ENCODE results near the gene RBMS3. TPM values are rescaled to one million over a fixed set of nuclear protein-coding genes. Genes with fewer than 3 reads are reported as not detected.

RBMS3 gene
- total and polyA plus RNA-seq, 2 of the 13 experiments (the other 11 are each of a cell fraction or from before 2014, with no cell fraction given): not detected

DNA sequence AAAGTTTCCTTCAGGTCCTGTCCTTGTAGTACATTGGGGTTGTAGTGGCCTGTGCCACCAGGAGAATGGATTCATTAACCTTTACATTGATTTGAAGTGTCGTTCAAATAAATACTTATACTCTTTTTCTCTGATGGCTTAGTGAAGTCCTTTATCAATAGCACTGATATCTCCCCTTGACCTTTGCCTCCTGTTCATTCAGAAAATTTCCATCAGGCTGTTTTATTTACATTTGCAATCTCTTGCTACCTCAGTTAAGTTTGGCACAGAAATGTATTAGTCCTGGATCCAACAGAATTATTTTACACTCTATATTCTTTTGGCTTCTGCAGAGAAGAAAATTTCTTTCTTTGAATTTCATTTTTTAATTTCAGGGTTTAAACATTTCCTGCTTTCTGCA is 497.0 kb downstream of the RBMS3 start (continued):
- TF ChIP-seq, protein P1, sequence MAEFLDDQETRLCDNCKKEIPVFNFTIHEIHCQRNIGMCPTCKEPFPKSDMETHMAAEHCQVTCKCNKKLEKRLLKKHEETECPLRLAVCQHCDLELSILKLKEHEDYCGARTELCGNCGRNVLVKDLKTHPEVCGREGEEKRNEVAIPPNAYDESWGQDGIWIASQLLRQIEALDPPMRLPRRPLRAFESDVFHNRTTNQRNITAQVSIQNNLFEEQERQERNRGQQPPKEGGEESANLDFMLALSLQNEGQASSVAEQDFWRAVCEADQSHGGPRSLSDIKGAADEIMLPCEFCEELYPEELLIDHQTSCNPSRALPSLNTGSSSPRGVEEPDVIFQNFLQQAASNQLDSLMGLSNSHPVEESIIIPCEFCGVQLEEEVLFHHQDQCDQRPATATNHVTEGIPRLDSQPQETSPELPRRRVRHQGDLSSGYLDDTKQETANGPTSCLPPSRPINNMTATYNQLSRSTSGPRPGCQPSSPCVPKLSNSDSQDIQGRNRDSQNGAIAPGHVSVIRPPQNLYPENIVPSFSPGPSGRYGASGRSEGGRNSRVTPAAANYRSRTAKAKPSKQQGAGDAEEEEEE (CRISPR knock-in tag; IDR thresholded peaks at IDR 0.05; ENCODE audit: borderline replicate concordance): no peak
- no peak for TF ChIP-seq ZBTB21 (CRISPR knock-in tag; IDR thresholded peaks at IDR 0.05)
- TF ChIP-seq, protein P2, sequence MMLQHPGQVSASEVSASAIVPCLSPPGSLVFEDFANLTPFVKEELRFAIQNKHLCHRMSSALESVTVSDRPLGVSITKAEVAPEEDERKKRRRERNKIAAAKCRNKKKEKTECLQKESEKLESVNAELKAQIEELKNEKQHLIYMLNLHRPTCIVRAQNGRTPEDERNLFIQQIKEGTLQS (CRISPR knock-in tag; IDR thresholded peaks at IDR 0.05): no peak

DNA sequence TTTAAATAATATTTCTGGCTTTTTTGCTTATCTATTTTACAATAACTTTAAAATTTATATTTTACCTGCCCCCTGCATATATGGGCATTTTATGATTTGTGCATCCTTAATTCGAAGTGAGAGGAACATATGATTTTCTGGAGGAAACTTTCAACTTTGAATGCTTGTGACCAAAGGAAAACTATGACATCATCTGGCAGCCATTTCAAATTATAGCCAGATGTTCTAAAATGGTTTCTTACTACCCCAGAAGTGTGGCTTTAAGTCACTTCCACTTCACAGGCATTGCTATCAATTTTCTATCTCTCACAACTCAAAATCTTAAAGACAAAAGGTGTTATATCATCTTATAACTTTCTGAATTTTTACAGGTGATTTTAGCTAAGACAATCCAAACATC is 508.8 kb downstream of the RBMS3 start:
- no peak overlapping the region for H2AFZ ChIP-seq (ENCODE audit: low read length)
- FAIRE-seq (no peak), DNase-seq (ENCODE audit: low spot score) (no peak), ATAC-seq (no peak)
- no peak overlapping the region for H3K9ac ChIP-seq (ENCODE audit: insufficient read depth, low read depth, low read length)
- no peak overlapping the region for H3K4me2 ChIP-seq (ENCODE audit: low read depth, low read length)
- CTCF ChIA-PET (ENCODE audit: low intra/inter-chr PET ratio, low total read pairs): no interaction called here
- H3K9me3 ChIP-seq (ENCODE audit: low read length): no peaks in the 10 kb centered on the region
- 0% methylated on average over 1 of the region's 1 CpG for WGBS (ENCODE audit: low lambda C conversion rate)
- H3K27me3 ChIP-seq (ENCODE audit: control insufficient read depth in 1 of 2, insufficient read depth in 2 of 2, low read length in 2 of 2): no peaks in the 10 kb centered on the region
- in situ Hi-C loops (cut with HindIII; ENCODE audit: extremely low pct_ligation_motif_present, low pct_unique_long_range_greater_than_20kb): no loop called here
- H3K36me3 ChIP-seq (replicated peaks in 1 of 2; ENCODE audit: control insufficient read depth in 1 of 2, insufficient read depth in 2 of 2, low read length in 2 of 2): no peaks in the 10 kb centered on the region
- no peaks in the 10 kb centered on the region for H3K79me2 ChIP-seq (ENCODE audit: insufficient read depth, low read length)
- no peaks in the 10 kb centered on the region for H4K20me1 ChIP-seq (ENCODE audit: insufficient read depth, low read length)
- intact Hi-C loops (cut with micrococcal nuclease; ENCODE audit: unreplicated experiment): no loop called here
- H3K27ac ChIP-seq (ENCODE audit: extremely low read length, insufficient read depth, low read length): no peak overlapping the region
- no TSS peak for BruUV-seq (replicated peaks)
- POLR2A ChIA-PET: no interaction called here
- H3K4me3 ChIP-seq (replicated peaks in 1 of 3; ENCODE audit: insufficient read depth in 1 of 3, low read depth in 2 of 3, low read length in 3 of 3): no peak overlapping the region
- TF ChIP-seq ATF7 (IDR thresholded peaks at IDR 0.05): peak; percentile 71
- no peak for TF ChIP-seq ATF7 (CRISPR knock-in tag; IDR thresholded peaks at IDR 0.05)
- TF ChIP-seq ZSCAN22 (CRISPR knock-in tag; IDR thresholded peaks at IDR 0.05): no peak
- H3K4me1 ChIP-seq (ENCODE audit: insufficient read depth, low read length): no peaks in the 10 kb centered on the region
